ENCODE measurements around the gene TUG1. TPM values are rescaled to one million over a fixed set of nuclear protein-coding genes. Genes with fewer than 3 reads are reported as not detected.

The TUG1 gene
- total RNA-seq, 4 donors from 2014 or later: 14.3 to 23.9 (median 15.8) TPM

DNA sequence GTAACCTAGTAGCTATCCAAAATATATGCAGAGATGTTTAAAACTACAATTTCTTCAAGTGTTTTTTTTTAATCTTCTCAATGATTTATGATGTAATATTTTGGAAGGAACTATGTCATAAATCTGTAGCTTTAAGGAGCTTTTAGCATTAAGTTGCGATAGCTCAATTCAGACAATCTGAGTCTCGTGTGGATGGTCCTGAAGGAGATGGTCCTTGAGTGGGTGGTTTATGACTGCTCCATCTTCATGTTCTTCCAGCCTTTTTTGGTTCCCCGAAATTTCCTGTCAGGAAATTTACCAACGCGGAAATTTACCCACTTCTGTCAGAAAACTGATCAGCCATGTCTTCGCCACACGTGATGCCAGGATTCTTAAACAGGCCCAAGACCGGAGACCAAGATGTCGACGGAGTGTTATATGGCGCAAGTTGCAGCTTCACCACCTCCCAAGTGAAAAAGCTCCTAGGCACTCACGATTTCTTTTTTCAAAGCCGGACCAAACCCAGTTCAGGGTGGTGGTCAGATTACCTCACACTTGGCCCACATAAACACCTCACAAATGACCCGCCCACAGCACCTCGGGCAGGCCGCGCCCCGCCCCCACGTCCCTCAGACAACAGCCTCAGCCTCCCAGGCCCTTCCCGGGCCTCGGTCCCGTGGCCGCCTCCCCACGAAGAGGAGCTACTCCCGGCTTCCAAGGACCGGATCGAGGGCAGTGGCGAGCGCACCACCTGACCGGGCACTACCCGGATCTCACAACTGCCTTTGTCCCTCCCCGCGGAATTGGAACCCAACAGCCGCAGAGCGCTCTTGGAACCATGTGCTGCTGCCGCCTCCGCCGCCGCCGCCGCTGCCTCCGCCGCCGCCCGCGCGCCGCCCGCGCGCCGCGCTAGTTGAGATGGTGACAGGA lies 796 bp upstream of the TUG1 start, which contains the start of gene MORC2:
Gene MORC2 (minus strand): TSS at position 760 of the 909 bp plus-strand sequence. CDS start 885 bp downstream, outside the sequence.
- TF ChIP-seq CTCF (IDR thresholded peaks at IDR 0.05 in 4 of 5, conservative IDR thresholded peaks at IDR 0.05 in 1 of 5): no peak
- no peak for TF ChIP-seq POLR2A (IDR thresholded peaks at IDR 0.05)
- Histone ChIP-seq H3K27me3 (no peaks in the 10 kb centered on the region), H3K4me3 (peak within 1 kb of the TSS; percentile 61 to 95 (median 88)), H3K9me3 (no peaks in the 10 kb centered on the region), H3K4me1 (peaks cover 68 to 69% of the 10 kb centered on the region in 2 donors), H3K36me3 (peaks cover 3 to 19% of the 10 kb centered on the region in 2 donors), H3K27ac (peak within 1 kb of the TSS; percentile 89 to 98 (median 98))
- ATAC-seq (peak; percentile 76 to 79), DNase-seq (peak; percentile 60 to 79)
- intact Hi-C loops (cut with DNase I; ENCODE audit: low total_unique reads): loop anchor here (2.0 to 5.0 kb wide), 3 partner anchors 194 to 263 kb away; partner anchors contain the start of genes LIMK2 and RNF185
- in situ Hi-C loops (cut with MboI; ENCODE audit: low sequenced_read_pairs in 4 of 4): loop anchor here in 2 of 4 donors (10.0 kb wide), 1 partner anchor 117 kb away; the partner anchor contains the start of gene SMTN (in 2 of the 2)

GRCh38 chr22:30969532-30970355 lies 679 bp downstream of the TUG1 start:
- peak overlapping the region; percentile 61 to 95 (median 88) for H3K4me3 ChIP-seq
- no peaks in the 10 kb centered on the region for H3K9me3 ChIP-seq
- DNase-seq: peak in 1 of 2 donors; percentile 27
- ATAC-seq: peak; percentile 24 to 48
- no peaks in the 10 kb centered on the region for H3K27me3 ChIP-seq
- intact Hi-C loops (cut with DNase I; ENCODE audit: low total_unique reads) (loop anchor here (1.0 to 5.0 kb wide), 5 partner anchors 112 to 334 kb away; partner anchors contain the start of genes LIMK2, RNF185, SLC35E4 and SMTN), in situ Hi-C loops (cut with MboI; ENCODE audit: low sequenced_read_pairs in 4 of 4) (loop anchor here in 3 of 4 donors (10.0 kb wide), 1 partner anchor 115 kb away; the partner anchor contains the start of gene SMTN (in 3 of the 3))
- peak overlapping the region; percentile 89 to 98 (median 98) for H3K27ac ChIP-seq
- peaks cover 60 to 62% of the 10 kb centered on the region in 2 donors for H3K4me1 ChIP-seq
- TF ChIP-seq CTCF (IDR thresholded peaks at IDR 0.05 in 4 of 5, conservative IDR thresholded peaks at IDR 0.05 in 1 of 5): peak in 2 of 5 experiments; percentile 22 to 34
- TF ChIP-seq POLR2A (IDR thresholded peaks at IDR 0.05): no peak
- H3K36me3 ChIP-seq: peaks cover 7 to 32% of the 10 kb centered on the region in 2 donors

GRCh38 chr22:30970356-30970746 lies 1.3 kb downstream of the TUG1 start:
- Histone ChIP-seq H3K36me3 (peaks cover 7 to 38% of the 10 kb centered on the region in 2 donors), H3K27ac (peak overlapping the region; percentile 89 to 98 (median 98)), H3K9me3 (no peaks in the 10 kb centered on the region), H3K4me1 (peaks cover 55 to 56% of the 10 kb centered on the region in 2 donors), H3K4me3 (peak overlapping the region; percentile 61 to 95 (median 88)), H3K27me3 (no peaks in the 10 kb centered on the region)
- intact Hi-C loops (cut with DNase I; ENCODE audit: low total_unique reads) (no loop called here), in situ Hi-C loops (cut with MboI; ENCODE audit: low sequenced_read_pairs in 4 of 4) (loop anchor here in 1 of 4 donors (10.0 kb wide), 1 partner anchor 114 kb away; the partner anchor contains the start of gene SMTN)
- TF ChIP-seq CTCF (IDR thresholded peaks at IDR 0.05 in 4 of 5, conservative IDR thresholded peaks at IDR 0.05 in 1 of 5) (no peak), POLR2A (IDR thresholded peaks at IDR 0.05) (no peak)
- ATAC-seq: no peak
- DNase-seq: no peak

GRCh38 chr22:30978304-30978962 lies 9.4 kb downstream of the TUG1 start:
- H3K36me3 ChIP-seq: peaks cover 2 to 24% of the 10 kb centered on the region in 2 donors
- no peaks in the 10 kb centered on the region for H3K27me3 ChIP-seq
- intact Hi-C loops (cut with DNase I; ENCODE audit: low total_unique reads): no loop called here
- no peaks in the 10 kb centered on the region for H3K9me3 ChIP-seq
- DNase-seq (no peak), ATAC-seq (no peak)
- H3K4me1 ChIP-seq: peaks cover 4 to 6% of the 10 kb centered on the region in 2 donors
- in situ Hi-C loops (cut with MboI; ENCODE audit: low sequenced_read_pairs in 4 of 4): loop anchor here in 1 of 4 donors (10.0 kb wide), 1 partner anchor 106 kb away; the partner anchor contains the start of gene SMTN
- peak overlapping the region in 1 of 4 donors; percentile 4 for H3K27ac ChIP-seq
- H3K4me3 ChIP-seq: no peak overlapping the region
- TF ChIP-seq CTCF (IDR thresholded peaks at IDR 0.05 in 4 of 5, conservative IDR thresholded peaks at IDR 0.05 in 1 of 5) (no peak), POLR2A (IDR thresholded peaks at IDR 0.05) (no peak)

Data from gastrocnemius medialis (tissue), 4 donors.